ENCODE measurements around the gene PPP6R3.
"Not testable (repeated sequence)": the region's sequence is repeated elsewhere in the genome, so short reads cannot be mapped to it uniquely, and the experiment has no call there.

The PPP6R3 gene

DNA sequence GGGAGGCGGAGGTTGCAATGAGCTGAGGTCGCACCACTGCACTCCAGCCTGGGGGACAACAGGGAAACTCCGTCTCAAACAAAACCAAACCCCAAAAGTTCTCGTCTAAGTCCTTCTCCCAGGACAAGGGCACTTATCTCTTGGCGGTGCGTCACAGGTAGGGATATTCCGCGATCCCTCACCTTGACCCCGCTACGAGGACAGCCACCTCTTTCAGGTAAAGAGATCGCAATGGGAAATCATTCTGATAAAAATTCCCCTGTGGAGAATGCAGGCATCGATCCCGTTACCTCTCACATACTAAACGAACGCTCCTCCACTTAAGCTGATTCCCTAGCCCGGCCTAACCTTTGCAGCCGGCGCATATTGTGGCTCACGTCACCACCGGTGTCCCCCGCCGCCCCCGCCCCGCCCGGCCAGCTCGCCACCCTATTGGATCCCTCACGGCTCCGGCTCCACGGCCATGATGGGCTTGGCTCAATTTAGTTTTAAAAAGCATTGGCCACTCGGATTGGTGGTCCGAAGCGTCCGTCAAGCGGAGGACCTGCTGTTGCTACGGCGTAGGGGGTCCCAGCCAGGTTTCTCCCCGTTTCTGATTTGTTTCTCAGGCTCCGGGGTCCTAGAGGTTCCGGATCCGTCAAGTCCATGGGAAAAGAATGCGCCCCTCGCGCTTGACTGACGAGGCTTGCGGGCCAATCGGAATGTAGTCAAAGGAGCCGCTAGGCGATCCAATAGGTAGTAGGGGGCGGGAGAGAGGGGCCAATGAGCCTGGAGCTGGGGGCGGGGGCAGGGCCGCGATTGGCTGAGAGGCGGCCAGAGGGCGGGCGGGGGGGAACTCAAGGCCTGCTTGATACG lies 439 bp upstream of the PPP6R3 start:
- peak; percentile 94 for DNase-seq

DNA sequence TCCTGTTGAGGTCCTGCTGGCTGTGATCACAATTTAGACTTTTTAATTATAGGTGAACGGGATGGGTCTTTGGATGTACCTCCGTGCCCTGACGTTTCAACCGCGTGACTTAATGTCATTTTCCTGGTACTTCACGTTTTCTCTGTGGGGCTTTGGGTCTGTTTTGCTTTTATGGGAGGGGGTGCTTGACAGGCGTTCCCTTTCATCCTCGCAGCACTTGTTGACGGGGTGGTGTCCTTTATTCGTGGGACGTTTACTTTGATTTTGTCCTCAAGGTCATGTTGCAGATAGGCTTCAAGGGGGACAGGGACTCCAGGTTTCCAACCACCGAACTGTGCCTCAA lies 994 bp downstream of the PPP6R3 start:
- no peak for DNase-seq

DNA sequence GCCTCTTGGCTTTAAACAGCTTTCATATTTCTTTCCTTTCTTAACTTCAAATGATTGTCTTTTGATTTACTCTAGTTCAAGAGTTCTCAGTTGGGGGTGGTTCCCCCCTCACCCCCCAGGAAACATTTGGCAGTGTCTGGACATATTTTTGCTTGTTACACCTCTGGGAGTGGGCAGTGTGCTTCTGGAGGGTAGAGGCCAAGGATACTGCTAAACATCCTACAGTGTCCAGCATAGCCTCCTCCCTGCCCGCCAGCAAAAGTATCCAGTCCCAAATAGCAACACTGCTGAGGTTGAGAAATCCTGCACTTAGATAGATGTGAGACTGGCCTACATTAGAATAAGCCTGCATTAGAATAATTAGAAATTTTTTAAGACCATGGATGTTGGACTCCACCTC lies 3.2 kb downstream of the PPP6R3 start:
- DNase-seq, result no peak

DNA sequence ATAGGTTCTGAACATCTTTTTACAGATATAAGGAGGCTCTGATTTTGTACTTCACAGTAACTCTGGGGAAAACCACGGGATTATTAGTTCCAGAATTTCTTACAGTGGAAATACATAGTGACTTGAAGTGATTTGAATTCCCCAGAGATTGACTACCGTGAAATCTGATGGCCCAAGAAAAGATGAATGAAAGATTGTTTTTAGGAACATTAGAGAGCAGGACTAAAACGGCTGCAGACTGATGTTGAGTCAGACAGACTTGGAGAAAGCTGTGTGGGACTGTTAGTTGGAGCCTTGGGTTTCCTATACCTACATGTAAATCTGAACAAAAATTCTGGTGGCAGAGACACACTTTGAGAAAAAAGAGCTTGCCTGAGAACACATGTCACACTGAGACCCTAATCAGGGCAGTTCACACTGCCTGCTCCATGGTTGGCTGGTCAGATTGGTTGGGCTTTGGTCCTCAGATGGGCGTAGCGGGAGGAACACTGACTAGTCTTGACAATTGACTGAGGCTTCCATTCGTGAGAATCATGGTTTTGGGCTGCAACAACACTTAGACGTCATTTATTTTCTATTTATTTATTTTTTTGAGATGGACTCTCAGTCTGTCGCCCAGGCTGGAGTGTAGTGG lies 6.8 kb downstream of the PPP6R3 start:
- no peak for DNase-seq

DNA sequence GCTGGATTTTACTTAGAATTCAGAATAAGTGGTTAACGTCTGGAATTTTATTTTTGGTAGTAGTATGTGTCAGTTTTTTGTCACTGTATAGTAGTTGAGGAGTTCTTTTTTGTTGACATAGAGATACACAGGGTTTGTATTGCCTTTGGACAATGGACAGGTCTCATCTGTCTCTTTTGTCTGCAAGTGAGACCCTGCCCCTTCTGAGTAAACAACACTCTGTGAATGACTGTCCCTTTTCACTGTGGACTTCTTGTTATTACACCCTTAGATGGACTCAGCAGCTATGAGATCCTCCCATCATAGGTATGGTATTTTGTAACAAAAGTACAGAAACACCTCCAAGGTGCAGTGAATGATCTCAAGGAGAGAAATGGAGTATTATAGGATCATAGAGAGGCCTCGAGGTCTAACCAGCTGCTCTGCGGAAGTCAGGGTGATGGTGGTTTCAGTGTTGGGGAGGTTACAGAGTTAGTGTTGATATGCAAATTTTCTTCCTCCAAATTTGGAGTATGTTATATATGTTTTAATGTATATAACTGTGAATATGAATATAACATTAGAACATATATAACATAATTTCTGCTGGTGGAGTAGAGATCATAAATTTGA lies 7.8 kb downstream of the PPP6R3 start:
- DNase-seq, result no peak

DNA sequence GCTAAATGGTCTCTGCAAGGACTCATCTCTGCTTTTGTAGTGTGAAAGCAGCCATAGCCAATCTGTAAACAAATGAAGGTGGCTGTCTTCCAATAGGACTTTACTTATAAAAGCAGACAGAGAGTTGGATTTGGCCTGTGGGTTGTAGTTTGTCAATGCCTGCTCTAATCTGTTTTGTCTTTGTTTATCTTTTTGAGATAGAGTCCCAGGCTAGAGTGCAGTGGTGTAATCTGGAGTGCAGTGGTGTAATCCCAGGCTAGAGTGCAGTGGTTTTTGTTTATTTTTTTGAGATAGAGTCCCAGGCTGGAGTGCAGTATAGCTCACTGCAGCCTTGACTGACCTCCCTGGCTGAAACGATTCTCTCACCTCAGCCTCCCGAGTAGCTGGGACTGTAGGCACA lies 8.6 kb downstream of the PPP6R3 start:
- DNase-seq, result no peak

- DNase-seq, result no peak
Measured at GRCh38 chr11:68469642-68470041, 9.1 kb downstream of the PPP6R3 start.

GRCh38 chr11:68470304-68470811 lies 9.8 kb downstream of the PPP6R3 start:
- DNase-seq, result no peak

DNA sequence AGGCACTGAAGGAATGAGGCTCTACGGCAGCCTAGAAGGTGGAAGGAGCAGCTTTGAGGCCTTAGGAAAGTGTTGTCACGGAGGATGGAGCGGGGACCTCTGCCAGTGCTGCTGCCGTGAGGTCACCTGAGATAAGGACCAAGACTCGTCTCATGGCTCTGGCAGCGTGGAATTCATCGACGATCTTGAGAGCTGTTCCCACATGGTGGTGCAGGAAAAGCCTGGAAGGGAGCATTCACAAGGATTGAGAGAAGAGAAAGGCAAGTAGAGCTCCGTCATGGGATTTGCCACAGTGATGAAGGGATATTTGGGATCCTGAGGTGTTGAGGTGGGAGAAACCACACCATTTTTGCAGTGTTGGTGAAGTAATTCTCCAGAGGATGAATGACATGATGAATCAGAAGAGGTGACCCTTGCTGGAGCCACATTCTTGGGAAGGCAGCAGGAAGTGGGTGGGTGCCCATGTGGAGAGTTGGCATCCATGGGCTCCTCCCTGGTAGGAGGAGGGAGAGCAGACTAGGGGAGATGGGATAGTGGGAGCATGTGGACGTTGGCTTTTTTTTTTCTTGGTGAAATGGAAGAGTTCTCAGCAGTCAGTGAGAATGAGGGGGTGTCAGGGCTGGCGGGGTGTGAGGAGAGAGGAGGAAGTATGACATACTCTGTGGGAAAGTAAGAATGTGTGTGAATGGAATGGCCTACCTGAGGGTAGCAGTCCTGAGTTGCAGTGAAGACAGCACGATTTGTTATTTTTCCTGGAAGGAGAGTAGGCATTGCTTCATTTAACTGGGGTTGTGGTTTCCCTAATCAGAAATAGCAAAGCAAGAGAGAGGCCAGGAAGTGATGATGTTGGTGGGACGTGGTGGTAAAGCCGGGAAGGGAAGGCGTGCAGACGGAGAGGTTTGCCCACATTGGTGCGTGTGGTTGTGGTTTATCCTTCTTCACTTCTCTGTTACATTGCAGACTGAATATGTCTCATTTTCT lies 11.1 kb downstream of the PPP6R3 start:
- peak; percentile 32 for DNase-seq

- no peak for DNase-seq
Measured at GRCh38 chr11:68472778-68473177, 12.2 kb downstream of the PPP6R3 start.

- no peak for DNase-seq
Measured at GRCh38 chr11:68473693-68474092, 13.1 kb downstream of the PPP6R3 start.

GRCh38 chr11:68475626-68476025 lies 15.1 kb downstream of the PPP6R3 start:
- DNase-seq, result not testable (repeated sequence)

DNA sequence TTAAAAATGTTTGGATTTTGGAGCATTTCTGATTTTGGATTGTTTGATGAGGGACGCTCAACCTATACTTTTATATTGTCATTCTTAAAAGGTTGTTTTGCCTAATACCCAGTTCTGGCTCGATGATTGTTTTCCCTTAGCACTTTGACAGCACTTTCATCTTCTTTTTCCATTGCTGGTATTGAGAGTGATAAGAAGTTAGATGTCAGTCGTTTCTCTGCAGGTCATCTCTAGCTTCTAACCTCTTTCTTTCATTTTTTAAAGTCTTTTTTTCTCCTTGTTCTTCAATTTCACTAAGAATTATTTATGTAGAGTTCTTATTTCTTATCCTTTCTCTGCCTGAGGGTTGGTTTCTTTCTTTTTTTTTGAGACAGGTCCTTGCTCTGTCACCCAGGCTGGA lies 18.8 kb downstream of the PPP6R3 start:
- no peak for DNase-seq

DNA sequence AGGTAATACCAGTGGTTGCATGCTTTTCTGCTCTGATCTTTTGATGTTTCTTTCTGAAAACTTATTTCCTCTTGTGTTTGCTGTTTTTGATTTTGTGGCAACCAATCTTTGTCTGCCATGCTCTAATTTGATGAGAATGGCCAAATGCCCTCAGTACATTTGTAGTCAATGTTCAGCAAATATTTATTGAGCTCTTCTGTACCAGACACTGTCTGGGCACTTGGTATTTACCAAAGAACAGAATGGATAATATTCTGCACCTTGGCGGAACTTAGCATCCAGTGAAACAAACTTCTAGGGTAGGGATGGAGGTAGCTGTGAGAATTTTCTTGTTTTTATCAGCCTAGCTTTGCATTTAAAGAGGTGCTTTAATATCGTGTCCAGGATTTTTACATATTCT lies 19.6 kb downstream of the PPP6R3 start:
- no peak for DNase-seq

- no peak for DNase-seq
Measured at GRCh38 chr11:68480852-68481510, 20.4 kb downstream of the PPP6R3 start.

- no peak for DNase-seq
Measured at GRCh38 chr11:68481579-68482240, 21.2 kb downstream of the PPP6R3 start.

DNA sequence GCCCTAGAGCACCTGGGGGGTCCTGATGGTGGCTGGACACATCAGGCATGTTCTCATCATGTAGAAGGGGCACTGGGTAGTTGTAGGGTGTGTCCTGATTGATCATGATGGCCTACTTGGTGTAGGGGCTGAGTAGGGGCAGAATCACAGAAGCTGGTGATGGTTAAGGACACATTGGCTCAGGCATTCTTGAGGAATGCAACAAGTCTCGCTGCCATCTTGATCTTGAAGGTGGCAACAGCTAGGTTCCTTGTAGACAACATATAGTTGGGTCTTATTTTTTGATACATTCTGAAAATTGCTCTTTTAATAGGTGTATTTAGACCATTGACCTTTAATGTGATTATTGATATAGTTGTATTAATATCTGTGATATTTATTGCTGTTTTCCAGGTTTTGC lies 28.1 kb downstream of the PPP6R3 start:
- no peak for DNase-seq

GRCh38 chr11:68495220-68495729 lies 34.7 kb downstream of the PPP6R3 start:
- DNase-seq, result no peak

DNA sequence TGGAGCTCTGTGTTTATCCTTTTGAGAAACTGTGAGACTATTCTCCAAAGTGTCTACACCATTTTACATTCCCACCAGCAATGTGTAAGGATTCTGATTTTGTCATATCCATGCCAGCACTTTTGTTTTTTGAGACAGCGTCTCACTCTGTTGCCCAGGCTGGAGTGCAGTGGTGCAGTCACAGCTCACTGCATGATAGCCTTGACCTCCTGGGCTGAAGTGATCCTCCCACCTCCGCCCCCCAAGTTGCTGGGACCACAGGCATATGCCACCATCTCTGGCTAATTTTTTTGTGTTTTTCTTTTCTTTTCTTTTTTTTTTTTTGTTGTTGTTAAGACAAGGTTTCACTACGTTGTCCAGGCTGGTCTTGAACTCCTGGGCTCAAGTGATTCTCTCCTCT lies 35.3 kb downstream of the PPP6R3 start:
- no peak for DNase-seq

DNA sequence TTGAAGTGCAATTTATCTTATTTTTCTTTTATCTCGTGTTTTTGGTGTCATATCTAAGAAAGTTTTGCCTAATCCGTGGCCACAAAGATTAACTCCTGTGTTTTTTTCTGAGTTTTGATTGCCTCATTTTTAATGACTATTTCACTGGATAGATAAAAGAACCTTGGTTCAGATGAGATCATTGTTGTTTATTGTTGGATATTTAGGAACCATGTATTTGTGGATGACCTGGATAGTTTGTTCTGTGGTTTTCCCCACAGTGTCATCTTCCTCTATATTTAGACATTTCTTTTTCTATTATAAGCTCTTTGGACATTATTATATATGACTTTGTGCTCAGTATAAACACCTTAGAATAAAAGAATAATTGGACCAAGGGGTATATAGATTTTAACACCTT lies 37.2 kb downstream of the PPP6R3 start:
- DNase-seq, result no peak

DNA sequence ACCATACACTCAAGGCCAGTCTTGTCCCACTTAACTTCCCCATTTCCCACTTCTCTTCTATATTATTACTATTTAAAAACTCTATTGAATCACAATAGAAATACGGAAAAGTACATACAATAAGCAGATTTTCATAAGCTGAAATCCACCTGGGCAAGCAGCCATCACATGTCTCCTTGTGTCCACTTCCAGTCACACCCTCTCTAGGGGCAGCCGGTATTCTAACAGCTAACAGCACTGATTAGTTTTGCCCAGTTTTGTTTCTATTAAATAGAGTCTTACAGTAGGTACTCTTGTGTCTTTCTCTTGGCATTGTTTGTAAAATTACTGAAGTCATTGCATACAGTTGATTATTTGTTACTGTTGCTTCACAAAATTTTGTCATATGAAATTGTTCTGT lies 37.8 kb downstream of the PPP6R3 start:
- DNase-seq, result no peak

Data from activated gamma-delta T cell treated with Interleukin-2 at 50 U/mL for 16 hours (primary cell).